Measurements from ENCODE around the gene RBMS2.
A peak's percentile ranks its signal among the peaks of the same experiment; 100 is the strongest.

DNA sequence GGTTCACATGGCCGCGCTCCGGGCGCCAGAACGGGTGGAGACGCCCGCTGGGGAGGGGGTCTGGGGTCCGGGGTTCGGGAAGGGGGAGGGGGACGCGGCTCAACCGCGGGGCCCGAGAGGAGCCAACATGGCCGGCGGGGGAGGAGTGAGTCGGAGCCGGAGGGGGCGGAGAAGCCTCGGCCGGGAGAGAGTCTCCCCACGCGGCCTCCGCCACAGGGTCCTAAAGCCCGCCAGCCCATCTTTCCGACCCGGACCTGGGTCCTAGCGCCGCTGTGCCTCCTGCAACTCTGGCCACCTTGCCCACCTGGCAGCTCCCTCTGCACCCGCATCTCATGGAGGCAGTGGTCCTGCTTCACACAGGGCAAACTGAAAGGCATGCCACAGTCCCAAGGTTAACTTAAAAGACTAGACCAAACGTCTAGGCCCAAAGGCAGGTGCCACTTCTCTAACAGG, 108.6 kb downstream of the RBMS2 start, which contains the start of gene BAZ2A:
- TF ChIP-seq, protein P1, sequence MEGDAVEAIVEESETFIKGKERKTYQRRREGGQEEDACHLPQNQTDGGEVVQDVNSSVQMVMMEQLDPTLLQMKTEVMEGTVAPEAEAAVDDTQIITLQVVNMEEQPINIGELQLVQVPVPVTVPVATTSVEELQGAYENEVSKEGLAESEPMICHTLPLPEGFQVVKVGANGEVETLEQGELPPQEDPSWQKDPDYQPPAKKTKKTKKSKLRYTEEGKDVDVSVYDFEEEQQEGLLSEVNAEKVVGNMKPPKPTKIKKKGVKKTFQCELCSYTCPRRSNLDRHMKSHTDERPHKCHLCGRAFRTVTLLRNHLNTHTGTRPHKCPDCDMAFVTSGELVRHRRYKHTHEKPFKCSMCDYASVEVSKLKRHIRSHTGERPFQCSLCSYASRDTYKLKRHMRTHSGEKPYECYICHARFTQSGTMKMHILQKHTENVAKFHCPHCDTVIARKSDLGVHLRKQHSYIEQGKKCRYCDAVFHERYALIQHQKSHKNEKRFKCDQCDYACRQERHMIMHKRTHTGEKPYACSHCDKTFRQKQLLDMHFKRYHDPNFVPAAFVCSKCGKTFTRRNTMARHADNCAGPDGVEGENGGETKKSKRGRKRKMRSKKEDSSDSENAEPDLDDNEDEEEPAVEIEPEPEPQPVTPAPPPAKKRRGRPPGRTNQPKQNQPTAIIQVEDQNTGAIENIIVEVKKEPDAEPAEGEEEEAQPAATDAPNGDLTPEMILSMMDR (IDR thresholded peaks at IDR 0.05; ENCODE audit: low read depth, low read length), result no peak
- TF ChIP-seq POLR2A (IDR thresholded peaks at IDR 0.05; ENCODE audit: extremely low read depth, insufficient read length) (peak; percentile 34), MYC (IDR thresholded peaks at IDR 0.05; ENCODE audit: low read depth, low read length) (peak; percentile 89)
- TF ChIP-seq, protein P2, sequence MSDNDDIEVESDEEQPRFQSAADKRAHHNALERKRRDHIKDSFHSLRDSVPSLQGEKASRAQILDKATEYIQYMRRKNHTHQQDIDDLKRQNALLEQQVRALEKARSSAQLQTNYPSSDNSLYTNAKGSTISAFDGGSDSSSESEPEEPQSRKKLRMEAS (IDR thresholded peaks at IDR 0.05; ENCODE audit: low read depth, low read length), result peak; percentile 85
